Measurements from ENCODE around the gene ARHGAP10.

DNA sequence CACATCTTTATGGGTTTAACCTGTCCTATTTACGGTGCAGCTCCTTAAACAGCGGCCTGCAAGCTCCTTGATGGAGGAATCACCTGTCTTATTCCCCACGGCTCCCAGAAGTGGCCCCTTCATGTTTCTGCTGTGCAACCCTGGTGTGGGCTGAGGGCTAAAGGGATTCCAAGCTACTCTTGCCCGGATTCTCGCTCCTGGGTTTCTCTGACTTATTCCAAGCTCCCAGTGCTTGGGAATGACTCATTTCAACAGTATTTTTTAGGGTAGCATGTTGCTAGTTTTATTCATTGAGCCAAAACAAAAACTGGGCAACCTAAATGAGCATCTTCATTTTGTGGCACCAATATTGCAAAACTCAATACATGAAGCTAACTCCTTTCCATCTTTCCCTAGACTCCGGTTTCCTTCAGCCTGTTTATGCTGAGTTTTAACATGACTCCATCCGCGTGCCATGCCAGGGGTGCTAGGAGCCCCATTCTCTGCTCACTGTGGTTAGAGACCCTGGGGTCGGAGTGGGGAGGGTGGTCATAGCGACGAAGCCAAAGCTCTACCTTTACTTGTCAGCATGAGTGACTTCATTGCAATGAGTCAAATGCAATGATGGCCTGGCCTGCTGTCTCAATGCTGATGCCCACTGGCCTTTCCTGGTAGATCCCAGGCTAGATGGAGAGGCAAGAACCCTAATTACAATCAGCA is 360.6 kb downstream of the ARHGAP10 start:
- TF ChIP-seq CREB1 (IDR thresholded peaks at IDR 0.05; ENCODE audit: low read depth) (no peak), RAD21 (IDR thresholded peaks at IDR 0.05; ENCODE audit: low read depth) (no peak), CEBPB (IDR thresholded peaks at IDR 0.05) (no peak)
- TF ChIP-seq, protein P1, sequence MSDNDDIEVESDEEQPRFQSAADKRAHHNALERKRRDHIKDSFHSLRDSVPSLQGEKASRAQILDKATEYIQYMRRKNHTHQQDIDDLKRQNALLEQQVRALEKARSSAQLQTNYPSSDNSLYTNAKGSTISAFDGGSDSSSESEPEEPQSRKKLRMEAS (IDR thresholded peaks at IDR 0.05), result no peak
